Mammary epithelial cell (primary cell): ENCODE measurements around the gene LY6G6F.

ENCODE experiments used
- CTCF ChIP-seq, 2 donors: IDR thresholded peaks in 1 of 2; conservative IDR thresholded peaks in 1 of 2; 2 replicates each; pipeline ENCODE4 v1.5.1; 2011 to 2012; ENCODE audit warnings: inconsistent platforms in 2 of 2, low read length in 2 of 2, mild to moderate bottlenecking in 2 of 2, control low read depth in 1 of 2, low read depth in 1 of 2; ENCODE audit not compliant: insufficient read depth in 1 of 2; ENCODE audit errors: extremely low read depth in 1 of 2
- EZH2 ChIP-seq: IDR thresholded peaks from 2 replicates; pipeline ENCODE4 v1.6.1; 2012; ENCODE audit warnings: low read length, inconsistent platforms, borderline replicate concordance

GRCh38 chr6:31717499-31718222, 11.0 kb downstream of the LY6G6F start:
- TF ChIP-seq EZH2: no peak
- peak; percentile 48 to 54 for TF ChIP-seq CTCF (conservative IDR thresholded peaks at IDR 0.05 in 1 of 2, IDR thresholded peaks at IDR 0.05 in 1 of 2; ENCODE audit: extremely low read depth in 1 of 2, insufficient read depth in 1 of 2, low read depth in 1 of 2, low read length in 2 of 2)
